GM10266 (cell line): Measurements from ENCODE around the gene BMP6.

Experiments
- DNase-seq: peaks from one replicate; pipeline ENCODE4 v3.0.0; 2012; ENCODE audit errors: extremely low spot score
- CTCF ChIP-seq: IDR thresholded peaks from 2 replicates; pipeline ENCODE4 v1.5.1; 2012; ENCODE audit warnings: mild to moderate bottlenecking, low read depth; ENCODE audit not compliant: control insufficient read depth, insufficient read depth; ENCODE audit errors: missing control alignments

BMP6 gene

GRCh38 chr6:7762760-7763159 lies 36.9 kb downstream of the BMP6 start:
- DNase-seq: no peak
- no peak for TF ChIP-seq CTCF

- no peak for TF ChIP-seq CTCF
- DNase-seq: no peak
These were observed 38.0 kb downstream of the BMP6 start for GRCh38 chr6:7763881-7764280.

DNA sequence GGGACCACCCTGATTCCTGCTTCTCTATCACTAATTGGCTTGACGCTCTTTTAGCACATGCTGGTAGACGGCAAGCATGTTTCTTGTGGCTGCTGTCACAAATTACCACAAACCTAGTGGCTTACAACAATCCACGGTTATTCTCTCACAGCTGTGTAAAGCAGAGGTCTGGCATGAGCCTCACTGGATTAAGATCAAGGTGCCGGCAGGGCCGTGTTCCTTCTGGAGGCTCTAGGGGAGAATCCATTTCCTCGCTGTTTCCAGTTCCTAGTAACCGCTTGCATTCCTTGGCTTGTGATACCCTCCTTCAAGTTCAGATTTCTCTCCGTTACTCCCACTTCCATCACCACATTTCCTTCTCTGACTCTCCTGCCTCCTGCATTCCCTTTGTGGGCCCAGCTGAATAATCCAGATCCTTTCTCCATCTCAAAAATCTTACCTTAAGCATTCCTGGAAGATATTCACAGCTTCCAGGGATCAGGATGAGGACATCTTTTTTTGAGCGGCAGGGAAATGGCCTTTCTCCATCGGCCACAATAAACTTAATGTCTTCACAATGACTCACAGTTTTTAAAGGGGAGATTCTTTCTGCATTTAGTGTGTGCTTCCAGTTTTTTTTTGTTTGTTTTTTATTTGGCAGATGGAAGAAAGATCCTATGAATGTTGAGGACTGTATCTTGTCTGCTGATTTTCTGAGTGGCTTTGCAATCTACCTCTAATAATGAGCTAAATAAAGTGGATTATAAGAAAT lies 39.9 kb downstream of the BMP6 start:
- no peak for TF ChIP-seq CTCF
- no peak for DNase-seq

DNA sequence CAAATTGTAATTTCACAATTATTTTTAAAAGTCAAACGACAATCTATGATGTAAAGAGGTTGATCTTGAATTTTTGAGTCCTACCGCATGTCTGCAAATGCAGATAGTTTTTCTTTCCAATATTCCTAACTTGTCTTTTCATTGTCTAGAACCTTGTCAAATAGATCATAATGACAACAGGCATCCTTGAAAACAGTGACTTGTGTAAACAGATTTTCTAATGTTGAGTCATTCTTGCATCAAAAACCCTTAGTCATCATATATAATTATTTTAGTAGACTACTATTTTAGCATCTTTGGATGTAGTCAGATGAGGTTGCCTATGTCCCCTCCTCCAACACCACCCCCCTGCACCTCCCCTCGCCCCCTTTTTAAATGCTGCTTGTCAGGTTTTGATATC lies 43.8 kb downstream of the BMP6 start:
- DNase-seq: no peak
- TF ChIP-seq CTCF: no peak

DNA sequence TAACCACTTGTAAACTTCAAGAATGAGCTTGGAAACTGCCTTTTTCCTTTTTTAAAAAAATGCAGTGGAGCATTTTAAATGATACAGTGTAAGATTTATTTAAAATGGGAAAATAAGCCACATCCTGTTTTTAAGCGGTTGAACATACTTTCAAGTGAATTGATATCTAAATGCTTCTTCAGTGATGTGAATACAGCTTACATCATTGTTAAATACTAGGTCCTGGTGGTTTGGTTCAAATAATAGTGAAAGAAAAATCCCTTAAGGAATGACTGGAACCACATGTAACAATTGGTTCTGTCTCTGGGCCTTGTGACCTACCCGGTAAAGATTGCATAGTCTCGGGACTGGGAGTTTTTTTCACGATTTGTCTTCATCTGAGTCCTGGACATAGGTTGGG lies 44.2 kb downstream of the BMP6 start:
- no peak for TF ChIP-seq CTCF
- DNase-seq: no peak

- DNase-seq: no peak
- no peak for TF ChIP-seq CTCF
These were observed 44.7 kb downstream of the BMP6 start for GRCh38 chr6:7770601-7771000.

DNA sequence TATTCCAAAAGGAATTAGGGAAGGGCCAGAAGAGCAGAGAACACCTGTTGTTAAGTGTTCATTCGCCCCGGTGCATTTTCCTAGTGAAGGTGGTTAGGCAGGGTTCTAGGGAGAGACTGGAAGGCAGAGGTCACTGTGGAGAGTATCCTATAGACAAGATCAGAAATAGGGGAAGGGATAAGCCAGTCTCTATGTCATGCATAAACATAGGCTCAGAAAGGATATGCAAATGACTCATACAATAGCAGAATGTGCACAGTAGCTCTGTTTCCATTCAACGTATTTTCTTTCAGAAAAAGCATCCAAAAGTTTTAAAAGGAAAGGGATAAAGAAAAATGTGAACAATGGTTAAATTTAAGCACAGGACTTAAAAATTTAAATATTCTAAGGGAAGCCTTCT lies 47.4 kb downstream of the BMP6 start:
- DNase-seq: no peak
- no peak for TF ChIP-seq CTCF
